ENCODE measurements around the gene SLC36A3. TPM values are rescaled to one million over a fixed set of nuclear protein-coding genes. Genes with fewer than 3 reads are reported as not detected.

The SLC36A3 gene
- total and polyA plus RNA-seq, 2 of the 8 experiments (the other 6 are each of a cell fraction or from before 2014, with no cell fraction given): not detected

DNA sequence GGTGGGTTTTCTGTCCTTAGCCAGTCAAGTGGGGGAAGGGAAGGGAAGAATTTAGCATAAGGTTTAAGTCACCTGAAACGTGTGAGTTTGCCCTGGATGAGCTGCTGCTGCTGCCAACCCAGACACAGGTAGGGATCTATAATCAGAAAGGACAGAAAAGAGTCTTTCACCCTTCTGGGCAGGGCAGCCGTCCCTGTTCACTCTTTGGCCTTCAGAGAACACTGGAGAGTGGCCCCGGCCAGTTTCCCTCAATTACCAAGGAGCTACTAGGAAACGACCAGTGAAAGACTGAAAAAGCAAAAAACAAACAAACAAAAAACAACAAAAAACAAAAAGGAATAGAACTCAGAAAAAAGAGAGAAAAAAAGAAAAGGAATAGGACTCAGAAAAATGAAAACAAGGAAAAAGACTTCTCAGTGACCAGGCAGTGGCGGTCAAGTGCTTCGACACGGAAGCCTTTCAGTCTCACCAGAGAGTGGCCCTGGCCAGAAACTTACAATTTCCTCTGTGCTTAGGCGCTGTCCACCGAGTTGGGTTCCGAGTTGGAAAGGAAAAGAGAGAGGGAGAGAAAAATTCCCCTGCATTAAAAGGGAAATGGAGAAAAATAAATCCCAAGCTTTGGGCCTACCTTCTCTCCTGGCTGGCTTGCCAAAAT lies 53.1 kb downstream of the SLC36A3 start:
- TF ChIP-seq KDM4A (IDR thresholded peaks at IDR 0.05; ENCODE audit: low read depth, low read length, severe bottlenecking) (no peak), ASH2L (IDR thresholded peaks at IDR 0.05; ENCODE audit: low read length) (peak; percentile 27), RAD21 (IDR thresholded peaks at IDR 0.05 in 1 of 2, conservative IDR thresholded peaks at IDR 0.05 in 1 of 2; ENCODE audit: low read depth in 2 of 2, low read length in 2 of 2) (peak; percentile 18 to 34)
- no peak overlapping the region for H3K23ac ChIP-seq (ENCODE audit: insufficient read length)
- H4K20me1 ChIP-seq (replicated peaks in 1 of 2; ENCODE audit: control insufficient read depth in 1 of 2, insufficient read depth in 2 of 2, low read length in 2 of 2): no peaks in the 10 kb centered on the region
- H4K91ac ChIP-seq (replicated peaks; ENCODE audit: insufficient read length, low read length): peak overlapping the region; percentile 38
- H3K4me1 ChIP-seq (replicated peaks in 1 of 4; ENCODE audit: control insufficient read depth in 3 of 4, insufficient read depth in 4 of 4, low read length in 3 of 4): peaks cover 0 to 5% (median 3%) of the 10 kb centered on the region in 4 experiments; a peak in 6 of 7 replicates
- H2BK5ac ChIP-seq (ENCODE audit: low read depth, low read length): no peak overlapping the region
- no peak overlapping the region; the same call in 1 of the 2 replicates for H3K27ac ChIP-seq (ENCODE audit: low read depth, low read length)
- no peak overlapping the region for H3K14ac ChIP-seq (ENCODE audit: insufficient read length)
- ChIA-PET POLR2A (ENCODE audit: partially characterized antibody) (interaction anchor here (1.5 kb wide), 1 partner anchor 8 kb away, joined by 4 read pairs; no protein-coding TSS in a partner anchor), CTCF (ENCODE audit: partially characterized antibody) (interaction anchor here (0.8 to 5.1 kb wide), 8 partner anchors 9 to 408 kb away, joined by 3 to 36 read pairs (median 3); no protein-coding TSS in a partner anchor)
- no peak overlapping the region for H4K5ac ChIP-seq (ENCODE audit: insufficient read length, low read depth, low read length)
- H2AK5ac ChIP-seq (ENCODE audit: low read depth, low read length): no peak overlapping the region
- H4K8ac ChIP-seq (ENCODE audit: extremely low read depth, insufficient read depth, low read length): no peak overlapping the region
- no peak for FAIRE-seq
- no peaks in the 10 kb centered on the region; a peak in 1 of 8 replicates for H3K36me3 ChIP-seq (ENCODE audit: control insufficient read depth in 2 of 4, insufficient read depth in 4 of 4, low read length in 3 of 4)
- H3K18ac ChIP-seq (ENCODE audit: extremely low read depth, low read length): no peak overlapping the region
- H3K9me3 ChIP-seq (ENCODE audit: insufficient read depth in 2 of 2, low read depth in 1 of 2, low read length in 1 of 2): no peaks in the 10 kb centered on the region
- H3K79me2 ChIP-seq (ENCODE audit: control insufficient read depth in 1 of 2, insufficient read depth in 2 of 2, low read length in 2 of 2): peaks cover 0 to 8% of the 10 kb centered on the region in 2 experiments; a peak in 1 of 4 replicates
- no peak overlapping the region for H2BK12ac ChIP-seq (ENCODE audit: low read depth, low read length)
- DNase-seq (ENCODE audit: low read depth in 1 of 2, low spot score in 2 of 2): no peak
- peak overlapping the region; percentile 43; the same call in 1 of the 2 replicates for H2AFZ ChIP-seq (ENCODE audit: low read length)
- H2BK20ac ChIP-seq (ENCODE audit: low read length): no peak overlapping the region
- WGBS, 2 experiments (ENCODE audit: extremely low coverage in 1 of 2, insufficient coverage in 1 of 2, insufficient read length in 1 of 2, insufficient replicate concordance in 2 of 2, low coverage in 1 of 2, low lambda C conversion rate in 2 of 2, missing lambda C conversion rate in 1 of 2): 89% methylated on average over 10 of the region's 10 CpGs; no CpG with 5 or more reads in 1 of the 2 experiments
- no peak overlapping the region for H3K4me3 ChIP-seq (ENCODE audit: extremely low read depth in 1 of 4, insufficient read depth in 2 of 4, low read depth in 3 of 4, low read length in 4 of 4)
- no peak overlapping the region for H2BK15ac ChIP-seq (ENCODE audit: low read length)
- peaks cover 6% of the 10 kb centered on the region; the same call in 1 of the 2 replicates for H3K23me2 ChIP-seq (ENCODE audit: low read depth, low read length)
- no peaks in the 10 kb centered on the region for H3K79me1 ChIP-seq (ENCODE audit: low read depth, low read length)
- no peak overlapping the region for H3K4ac ChIP-seq (replicated peaks; ENCODE audit: insufficient read length, low read depth, low read length)
- no peak overlapping the region for H3K4me2 ChIP-seq (ENCODE audit: insufficient read depth in 1 of 2, low read depth in 2 of 2, low read length in 2 of 2)
- no peak overlapping the region for H3K56ac ChIP-seq (replicated peaks; ENCODE audit: insufficient read length, low read depth, low read length)
- no peak overlapping the region for H3K9ac ChIP-seq (replicated peaks in 1 of 4; ENCODE audit: extremely low read depth in 1 of 4, low read depth in 3 of 4, low read length in 3 of 4)
- H3K27me3 ChIP-seq (replicated peaks in 1 of 4; ENCODE audit: control insufficient read depth in 3 of 4, extremely low read depth in 1 of 4, insufficient read depth in 3 of 4, low read length in 3 of 4): no peaks in the 10 kb centered on the region
- no peak overlapping the region for H2BK120ac ChIP-seq (replicated peaks; ENCODE audit: low read depth, low read length)

Measured in H1 (cell line).